Type B pancreatic cell (in vitro differentiated cells): ENCODE results near the gene GNAS. TPM values are rescaled to one million over a fixed set of nuclear protein-coding genes. Genes with fewer than 3 reads are reported as not detected.

Source experiments
- DNase-seq: peaks from one replicate; pipeline ENCODE4 v3.0.0; 2021; ENCODE audit warnings: mixed read lengths; ENCODE audit not compliant: unreplicated experiment; ENCODE audit errors: extremely low spot score
- H3K27ac Mint-ChIP-seq: 2 replicates; pipeline ENCODE4 v1.8.0; 2021; ENCODE audit warnings: mild to moderate bottlenecking, mixed read lengths
- H3K27me3 Mint-ChIP-seq: 2 replicates; pipeline ENCODE4 v1.8.0; 2021; ENCODE audit warnings: mixed read lengths
- H3K36me3 Mint-ChIP-seq: 2 replicates; pipeline ENCODE4 v1.8.0; 2021; ENCODE audit warnings: mixed read lengths
- H3K4me1 Mint-ChIP-seq: one replicate; pipeline ENCODE4 v1.8.0; 2021; ENCODE audit warnings: mixed read lengths; ENCODE audit not compliant: unreplicated experiment
- H3K4me3 Mint-ChIP-seq: 2 replicates; pipeline ENCODE4 v1.8.0; 2021; ENCODE audit warnings: mild to moderate bottlenecking, mixed read lengths
- H3K9me3 Mint-ChIP-seq: 2 replicates; pipeline ENCODE4 v1.8.0; 2021; ENCODE audit warnings: mixed read lengths
- CTCF ChIP-seq: fragments of 200-600 bp; sonication (generic); conservative IDR thresholded peaks from 2 replicates; pipeline ENCODE4 v1.5.0; 2021; ENCODE audit warnings: antibody characterized with exemption, mild to moderate bottlenecking
- total RNA-seq: library from RNA; stranded (reverse); gene quantifications from 2 replicates; pipeline ENCODE4 v1.2.1, GENCODE V29; 2021; ENCODE audit warnings: low replicate concordance

GNAS gene
- total RNA-seq, 1 donor from 2014 or later, result 1,406 TPM

GRCh38 chr20:58854638-58855471 lies 2.3 kb downstream of the GNAS start:
- Mint-ChIP-seq H3K27ac (peak overlapping the region; percentile 13), H3K9me3 (no peaks in the 10 kb centered on the region), H3K4me3 (peak overlapping the region; percentile 85), H3K36me3 (peaks cover 3% of the 10 kb centered on the region), H3K4me1 (peaks cover 16% of the 10 kb centered on the region), H3K27me3 (peaks cover 65% of the 10 kb centered on the region)
- no peak for TF ChIP-seq CTCF
- DNase-seq, result no peak

- Mint-ChIP-seq H3K4me1 (peaks cover 15% of the 10 kb centered on the region), H3K27me3 (peaks cover 62% of the 10 kb centered on the region), H3K36me3 (no peaks in the 10 kb centered on the region), H3K9me3 (no peaks in the 10 kb centered on the region), H3K27ac (peak overlapping the region; percentile 86), H3K4me3 (peak overlapping the region; percentile 85)
- DNase-seq, result no peak
- no peak for TF ChIP-seq CTCF
These were observed 3.2 kb downstream of the GNAS start for GRCh38 chr20:58855506-58856389.

GRCh38 chr20:58863044-58863790 lies 10.7 kb downstream of the GNAS start:
- Mint-ChIP-seq H3K27me3 (peaks cover 16% of the 10 kb centered on the region), H3K4me1 (peaks cover 3% of the 10 kb centered on the region), H3K4me3 (no peak overlapping the region), H3K27ac (no peak overlapping the region), H3K36me3 (no peaks in the 10 kb centered on the region), H3K9me3 (no peaks in the 10 kb centered on the region)
- TF ChIP-seq CTCF, result no peak
- no peak for DNase-seq

GRCh38 chr20:58864346-58864745 lies 11.8 kb downstream of the GNAS start:
- Mint-ChIP-seq H3K27me3 (peaks cover 10% of the 10 kb centered on the region), H3K9me3 (no peaks in the 10 kb centered on the region), H3K4me1 (peaks cover 9% of the 10 kb centered on the region), H3K4me3 (no peak overlapping the region), H3K27ac (no peak overlapping the region), H3K36me3 (no peaks in the 10 kb centered on the region)
- TF ChIP-seq CTCF, result peak; percentile 32
- no peak for DNase-seq

- DNase-seq, result no peak
- H3K9me3 Mint-ChIP-seq, result no peaks in the 10 kb centered on the region
- TF ChIP-seq CTCF, result no peak
- peaks cover 15% of the 10 kb centered on the region for H3K4me1 Mint-ChIP-seq
- H3K4me3 Mint-ChIP-seq, result no peak overlapping the region
- H3K36me3 Mint-ChIP-seq, result no peaks in the 10 kb centered on the region
- H3K27me3 Mint-ChIP-seq, result peaks cover 10% of the 10 kb centered on the region
- no peak overlapping the region for H3K27ac Mint-ChIP-seq
These were observed 13.3 kb downstream of the GNAS start for GRCh38 chr20:58865843-58866242.
